Astrocyte (in vitro differentiated cells and primary cell): ENCODE data around the gene PRSS57. TPM values are rescaled to one million over a fixed set of nuclear protein-coding genes. Genes with fewer than 3 reads are reported as not detected.

Source experiments
- DNase-seq: peaks from one replicate; pipeline ENCODE4 v3.0.0-alpha.2; 2010; ENCODE audit warnings: low read depth
- FAIRE-seq: peaks from 2 replicates; lab custom pipeline; 2011; peaks lifted over from hg19 to GRCh38; lab: Jason Lieb, UNC
- H2AFZ ChIP-seq: 2 replicates; pipeline ENCODE4 v1.6.0; 2012; ENCODE audit warnings: low read depth, low read length, inconsistent platforms
- H3K27ac ChIP-seq: 2 replicates; pipeline ENCODE4 v1.5.1; 2011; ENCODE audit warnings: low read depth, low read length, inconsistent platforms
- H3K27me3 ChIP-seq: 2 replicates; pipeline ENCODE4 v1.6.0; 2011; ENCODE audit warnings: low read length, inconsistent platforms; ENCODE audit not compliant: insufficient read depth
- H3K36me3 ChIP-seq: 2 replicates; pipeline ENCODE4 v1.5.1; 2011; ENCODE audit warnings: low read length, inconsistent platforms; ENCODE audit not compliant: insufficient read depth
- H3K4me1 ChIP-seq: 2 replicates; pipeline ENCODE4 v1.5.1; 2011; ENCODE audit warnings: low read length, inconsistent platforms; ENCODE audit not compliant: insufficient read depth
- H3K4me2 ChIP-seq: 2 replicates; pipeline ENCODE4 v1.6.0; 2012; ENCODE audit warnings: low read length, inconsistent platforms
- H3K4me3 ChIP-seq: 2 replicates; pipeline ENCODE4 v1.5.1; 2011; ENCODE audit warnings: low read depth, mild to moderate bottlenecking, low read length, inconsistent platforms; ENCODE audit not compliant: insufficient read depth
- H3K79me2 ChIP-seq: 2 replicates; pipeline ENCODE4 v1.6.0; 2012; ENCODE audit warnings: mild to moderate bottlenecking, low read length, inconsistent platforms; ENCODE audit not compliant: insufficient read depth
- H3K9ac ChIP-seq: 2 replicates; pipeline ENCODE4 v1.6.0; 2012; ENCODE audit warnings: mild to moderate bottlenecking, low read length, inconsistent platforms
- H3K9me3 ChIP-seq: 2 replicates; pipeline ENCODE4 v1.5.1; 2012; ENCODE audit warnings: low read depth, mild to moderate bottlenecking, low read length, inconsistent platforms; ENCODE audit not compliant: insufficient read depth
- H4K20me1 ChIP-seq: 2 replicates; pipeline ENCODE4 v1.6.0; 2012; ENCODE audit warnings: low read length, inconsistent platforms; ENCODE audit not compliant: insufficient read depth
- H3K27ac Mint-ChIP-seq: one replicate; pipeline ENCODE4 v1.8.0; 2021; ENCODE audit warnings: mild to moderate bottlenecking, mixed read lengths; ENCODE audit not compliant: unreplicated experiment
- H3K27me3 Mint-ChIP-seq: one replicate; pipeline ENCODE4 v1.8.0; 2021; ENCODE audit warnings: low read depth, mixed read lengths; ENCODE audit not compliant: unreplicated experiment
- H3K36me3 Mint-ChIP-seq: one replicate; pipeline ENCODE4 v1.8.0; 2021; ENCODE audit warnings: low read depth, mixed read lengths; ENCODE audit not compliant: unreplicated experiment
- H3K4me1 Mint-ChIP-seq: one replicate; pipeline ENCODE4 v1.8.0; 2021; ENCODE audit warnings: low read depth, mixed read lengths; ENCODE audit not compliant: unreplicated experiment
- H3K4me3 Mint-ChIP-seq: one replicate; pipeline ENCODE4 v1.8.0; 2021; ENCODE audit warnings: mild to moderate bottlenecking, moderate library complexity, mixed read lengths; ENCODE audit not compliant: unreplicated experiment
- H3K9me3 Mint-ChIP-seq: one replicate; pipeline ENCODE4 v1.8.0; 2021; ENCODE audit warnings: mild to moderate bottlenecking, mixed read lengths; ENCODE audit not compliant: unreplicated experiment
- CTCF ChIP-seq: IDR thresholded peaks from 2 replicates; pipeline ENCODE4 v1.5.1; 2011; ENCODE audit warnings: low read depth, mild to moderate bottlenecking, inconsistent platforms, low read length, moderate library complexity; ENCODE audit not compliant: insufficient read depth
- EZH2 ChIP-seq: IDR thresholded peaks from 2 replicates; pipeline ENCODE4 v1.6.1; 2012; ENCODE audit warnings: mild to moderate bottlenecking, low read length, inconsistent platforms; ENCODE audit not compliant: insufficient read depth
- total RNA-seq: library from RNA; stranded (reverse); gene quantifications from 2 replicates; pipeline ENCODE4 v1.2.1, GENCODE V29; 2021

PRSS57 gene
- total RNA-seq, 1 donor from 2014 or later = not detected

- no peaks in the 10 kb centered on the region for H3K4me1 ChIP-seq
- H3K4me2 ChIP-seq = no peak overlapping the region
- Mint-ChIP-seq H3K27me3 (no peaks in the 10 kb centered on the region), H3K4me3 (no peak overlapping the region), H3K27ac (no peak overlapping the region), H3K36me3 (peaks cover 2% of the 10 kb centered on the region), H3K9me3 (no peaks in the 10 kb centered on the region), H3K4me1 (no peaks in the 10 kb centered on the region)
- no peak overlapping the region for H3K4me3 ChIP-seq
- H3K79me2 ChIP-seq = peaks cover 17% of the 10 kb centered on the region
- no peak overlapping the region for H3K9ac ChIP-seq
- no peak overlapping the region for H2AFZ ChIP-seq
- TF ChIP-seq CTCF (no peak), EZH2 (no peak)
- H3K27me3 ChIP-seq = no peaks in the 10 kb centered on the region
- FAIRE-seq (no peak), DNase-seq (no peak)
- no peak overlapping the region for H3K27ac ChIP-seq
- no peaks in the 10 kb centered on the region for H3K9me3 ChIP-seq
- H3K36me3 ChIP-seq = no peaks in the 10 kb centered on the region
- H4K20me1 ChIP-seq = peaks cover 12% of the 10 kb centered on the region
These were observed 47.5 kb downstream of the PRSS57 start for GRCh38 chr19:647566-648284.

GRCh38 chr19:646779-647565 lies 48.3 kb downstream of the PRSS57 start:
- no peak overlapping the region for H3K9ac ChIP-seq
- no peaks in the 10 kb centered on the region for H3K27me3 Mint-ChIP-seq
- H3K9me3 Mint-ChIP-seq = no peaks in the 10 kb centered on the region
- H3K36me3 Mint-ChIP-seq = peaks cover 2% of the 10 kb centered on the region
- H3K4me2 ChIP-seq = no peak overlapping the region
- no peaks in the 10 kb centered on the region for H3K27me3 ChIP-seq
- no peak overlapping the region for H3K27ac ChIP-seq
- no peak overlapping the region for H3K27ac Mint-ChIP-seq
- H4K20me1 ChIP-seq = peaks cover 5% of the 10 kb centered on the region
- no peak for DNase-seq
- no peak overlapping the region for H3K4me3 ChIP-seq
- H3K4me3 Mint-ChIP-seq = no peak overlapping the region
- H3K36me3 ChIP-seq = no peaks in the 10 kb centered on the region
- no peaks in the 10 kb centered on the region for H3K9me3 ChIP-seq
- TF ChIP-seq EZH2 = no peak
- TF ChIP-seq CTCF = no peak
- H3K4me1 ChIP-seq = no peaks in the 10 kb centered on the region
- no peak overlapping the region for H2AFZ ChIP-seq
- no peak for FAIRE-seq
- no peaks in the 10 kb centered on the region for H3K4me1 Mint-ChIP-seq
- H3K79me2 ChIP-seq = peaks cover 9% of the 10 kb centered on the region
